Thoracic aorta (tissue), 2 donors: Measurements from ENCODE around the gene ZDHHC18. TPM values are rescaled to one million over a fixed set of nuclear protein-coding genes. Genes with fewer than 3 reads are reported as not detected.
A peak's percentile ranks its signal among the peaks of the same experiment; 100 is the strongest.

Source experiments
- ATAC-seq: fragments of 150-250 bp; one replicate; pipeline ENCODE4 v1.8.0; 2017; ENCODE audit warnings: low read depth; ENCODE audit not compliant: insufficient number of reproducible peaks, low FRiP score
- DNase-seq: peaks from one replicate; pipeline ENCODE4 v3.0.0-alpha.2; 2020; ENCODE audit warnings: low spot score
- H3K27ac ChIP-seq, 2 donors: fragments of 200-600 bp; sonication (generic); 1 replicate in 1 of 2; 2 replicates in 1 of 2; pipeline ENCODE4 v1.5.1; 2016; ENCODE audit warnings: mild to moderate bottlenecking in 2 of 2, moderate library complexity in 2 of 2
- H3K27me3 ChIP-seq: fragments of 200-600 bp; sonication (generic); replicated peaks from 2 replicates; pipeline ENCODE4 v1.6.0; 2016; ENCODE audit warnings: mild to moderate bottlenecking; ENCODE audit not compliant: insufficient read depth
- H3K36me3 ChIP-seq: fragments of 200-600 bp; sonication (generic); one replicate; pipeline ENCODE4 v1.5.1; 2016
- H3K4me1 ChIP-seq, 2 donors: fragments of 200-600 bp; sonication (generic); 1 replicate in 1 of 2; 2 replicates in 1 of 2; pipeline versions ENCODE4 v1.5.1 to v1.6.0; 2016; ENCODE audit warnings: low read depth in 2 of 2, mild to moderate bottlenecking in 1 of 2; ENCODE audit not compliant: control insufficient read depth in 1 of 2
- H3K4me3 ChIP-seq: fragments of 200-600 bp; sonication (generic); 2 replicates; pipeline ENCODE4 v1.5.1; 2016; ENCODE audit warnings: mild to moderate bottlenecking
- H3K9me3 ChIP-seq: fragments of 200-600 bp; sonication (generic); 2 replicates; pipeline ENCODE4 v1.5.1; 2016
- CTCF ChIP-seq: fragments of 200-600 bp; sonication (generic); IDR thresholded peaks from one replicate; pipeline ENCODE4 v1.5.1; 2019; ENCODE audit warnings: antibody characterized with exemption
- total RNA-seq, 2 donors: library from RNA; depleted of rRNA; stranded (reverse); fragments of >200 nt; gene quantifications; one replicate each; pipeline versions ENCODE4 v1.1.0 to v1.2.3, GENCODE V29; 2016

ZDHHC18 gene
- total RNA-seq, 2 donors from 2014 or later, result 13.3 to 29.9 TPM

- Histone ChIP-seq H3K4me1 (peaks cover 29 to 33% of the 10 kb centered on the region in 2 donors), H3K4me3 (no peak overlapping the region), H3K9me3 (no peaks in the 10 kb centered on the region), H3K36me3 (peaks cover 31% of the 10 kb centered on the region), H3K27ac (peak overlapping the region in 1 of 2 donors; percentile 21), H3K27me3 (no peaks in the 10 kb centered on the region)
- DNase-seq, result no peak
- ATAC-seq, result no peak
- no peak for TF ChIP-seq CTCF
Measured at GRCh38 chr1:26782521-26783212, 43.8 kb upstream of the ZDHHC18 start.

GRCh38 chr1:26783646-26784022 lies 42.9 kb upstream of the ZDHHC18 start:
- peaks cover 29 to 36% of the 10 kb centered on the region in 2 donors for H3K4me1 ChIP-seq
- DNase-seq, result no peak
- no peak overlapping the region for H3K4me3 ChIP-seq
- no peaks in the 10 kb centered on the region for H3K9me3 ChIP-seq
- H3K27ac ChIP-seq, result peak overlapping the region; percentile 31 to 99
- TF ChIP-seq CTCF, result no peak
- H3K36me3 ChIP-seq, result peaks cover 22% of the 10 kb centered on the region
- no peak for ATAC-seq
- no peaks in the 10 kb centered on the region for H3K27me3 ChIP-seq

GRCh38 chr1:26784023-26784871 lies 42.2 kb upstream of the ZDHHC18 start:
- Histone ChIP-seq H3K36me3 (peaks cover 16% of the 10 kb centered on the region), H3K4me3 (no peak overlapping the region), H3K9me3 (no peaks in the 10 kb centered on the region), H3K27me3 (no peaks in the 10 kb centered on the region), H3K4me1 (peaks cover 29 to 39% of the 10 kb centered on the region in 2 donors), H3K27ac (peak overlapping the region; percentile 31 to 99)
- ATAC-seq (no peak), DNase-seq (no peak)
- TF ChIP-seq CTCF, result no peak

GRCh38 chr1:26784886-26785285 lies 41.6 kb upstream of the ZDHHC18 start:
- no peak overlapping the region for H3K4me3 ChIP-seq
- peaks cover 10% of the 10 kb centered on the region for H3K36me3 ChIP-seq
- H3K4me1 ChIP-seq, result peaks cover 29 to 39% of the 10 kb centered on the region in 2 donors
- TF ChIP-seq CTCF, result no peak
- DNase-seq (no peak), ATAC-seq (no peak)
- no peaks in the 10 kb centered on the region for H3K27me3 ChIP-seq
- no peaks in the 10 kb centered on the region for H3K9me3 ChIP-seq
- H3K27ac ChIP-seq, result peak overlapping the region; percentile 31 to 99

- DNase-seq (no peak), ATAC-seq (no peak)
- no peak overlapping the region for H3K4me3 ChIP-seq
- no peaks in the 10 kb centered on the region for H3K27me3 ChIP-seq
- TF ChIP-seq CTCF, result no peak
- H3K9me3 ChIP-seq, result no peaks in the 10 kb centered on the region
- H3K4me1 ChIP-seq, result peaks cover 29 to 39% of the 10 kb centered on the region in 2 donors
- peaks cover under 1% of the 10 kb centered on the region for H3K36me3 ChIP-seq
- H3K27ac ChIP-seq, result peak overlapping the region; percentile 99 to 100
Measured at GRCh38 chr1:26785611-26786436, 40.7 kb upstream of the ZDHHC18 start.
